NCI-H2196 treated with DMSO at 0.1 percent for 48 hours (cell line): Measurements from ENCODE around the gene CCDC150.
"Not testable (repeated sequence)": the region's sequence is repeated elsewhere in the genome, so short reads cannot be mapped to it uniquely, and the experiment has no call there.

Source experiments
- DNase-seq: peaks from one replicate; lab custom pipeline; 2025; ENCODE audit not compliant: unreplicated experiment; lab: John Stamatoyannopoulos, UW

CCDC150 gene

GRCh38 chr2:196710056-196710455, 70.5 kb downstream of the CCDC150 start:
- not testable (repeated sequence) for DNase-seq

GRCh38 chr2:196711625-196712024, 72.1 kb downstream of the CCDC150 start:
- DNase-seq: no peak

- no peak for DNase-seq
Measured at GRCh38 chr2:196712867-196713266, 73.4 kb downstream of the CCDC150 start.

- DNase-seq: no peak
Measured at GRCh38 chr2:196718419-196719109, 79.0 kb downstream of the CCDC150 start.

GRCh38 chr2:196719110-196719872, 79.8 kb downstream of the CCDC150 start:
- DNase-seq: no peak

- no peak for DNase-seq
Measured at GRCh38 chr2:196723571-196723970, 84.1 kb downstream of the CCDC150 start.

GRCh38 chr2:196725218-196725617, 85.7 kb downstream of the CCDC150 start:
- no peak for DNase-seq

GRCh38 chr2:196725882-196726281, 86.4 kb downstream of the CCDC150 start:
- DNase-seq: no peak

- no peak for DNase-seq
Measured at GRCh38 chr2:196729418-196729817, 89.9 kb downstream of the CCDC150 start.

- not testable (repeated sequence) for DNase-seq
Measured at GRCh38 chr2:196736646-196737045, 97.1 kb downstream of the CCDC150 start.

GRCh38 chr2:196737046-196737445, 97.5 kb downstream of the CCDC150 start:
- no peak for DNase-seq

GRCh38 chr2:196739031-196739430, 99.5 kb downstream of the CCDC150 start:
- DNase-seq: no peak

- DNase-seq: no peak
Measured at GRCh38 chr2:196742216-196742615, 102.7 kb downstream of the CCDC150 start.

- no peak for DNase-seq
Measured at GRCh38 chr2:196742685-196743084, 103.2 kb downstream of the CCDC150 start.

- DNase-seq: no peak
Measured at GRCh38 chr2:196743165-196743564, 103.7 kb downstream of the CCDC150 start.

- no peak for DNase-seq
Measured at GRCh38 chr2:196745711-196746110, 106.2 kb downstream of the CCDC150 start.

- DNase-seq: no peak
Measured at GRCh38 chr2:196747400-196747799, 107.9 kb downstream of the CCDC150 start.

GRCh38 chr2:196748123-196748522, 108.6 kb downstream of the CCDC150 start:
- DNase-seq: no peak

GRCh38 chr2:196750291-196750923, 110.9 kb downstream of the CCDC150 start:
- no peak for DNase-seq

GRCh38 chr2:196750977-196751631, 111.6 kb downstream of the CCDC150 start:
- DNase-seq: no peak
